HUES64 (cell line): ENCODE data around the gene TACR1.
"Not testable (repeated sequence)": the region's sequence is repeated elsewhere in the genome, so short reads cannot be mapped to it uniquely, and the experiment has no call there.

Source experiments
- H3K27ac ChIP-seq: 2 replicates; pipeline ENCODE4 v1.7.0; 2013; ENCODE audit warnings: low read depth, low read length, inconsistent platforms
- H3K27me3 ChIP-seq: 2 replicates; pipeline ENCODE4 v1.6.1; 2013; ENCODE audit warnings: mild to moderate bottlenecking, low read length; ENCODE audit not compliant: insufficient read depth
- H3K36me3 ChIP-seq: 2 replicates; pipeline ENCODE4 v1.6.1; 2013; ENCODE audit warnings: mild to moderate bottlenecking, low read length; ENCODE audit not compliant: insufficient read depth
- H3K4me1 ChIP-seq: 2 replicates; pipeline ENCODE4 v1.6.1; 2013; ENCODE audit warnings: mild to moderate bottlenecking, low read length, moderate library complexity; ENCODE audit not compliant: insufficient read depth
- H3K4me3 ChIP-seq: 2 replicates; pipeline ENCODE4 v1.5.1; 2013; ENCODE audit warnings: mild to moderate bottlenecking, low read length, moderate library complexity
- H3K9ac ChIP-seq: 2 replicates; pipeline ENCODE4 v1.6.1; 2013; ENCODE audit warnings: mild to moderate bottlenecking, low read depth, low read length
- H3K9me3 ChIP-seq: 2 replicates; pipeline ENCODE4 v1.6.1; 2013; ENCODE audit warnings: low read depth, low read length; ENCODE audit not compliant: insufficient read depth
- WGBS: fragments of 150-250, 120-280 bp; methylation state at CpG from one replicate; pipeline ENCODE4 v1.1.7; 2013; ENCODE audit warnings: missing lambda C conversion rate; 5-methylcytosine and 5-hydroxymethylcytosine counted together

Gene TACR1

GRCh38 chr2:75192496-75192895 lies 6.8 kb downstream of the TACR1 start:
- H3K9ac ChIP-seq, result no peak overlapping the region
- peaks cover 19% of the 10 kb centered on the region for H3K27me3 ChIP-seq
- peaks cover 7% of the 10 kb centered on the region; the same call in 1 of the 2 replicates for H3K4me1 ChIP-seq
- 85% methylated on average over 1 of the region's 1 CpG for WGBS
- no peak overlapping the region for H3K27ac ChIP-seq
- H3K36me3 ChIP-seq, result no peaks in the 10 kb centered on the region
- H3K9me3 ChIP-seq, result no peaks in the 10 kb centered on the region
- H3K4me3 ChIP-seq, result no peak overlapping the region

- H3K9ac ChIP-seq, result no peak overlapping the region
- no peak overlapping the region for H3K27ac ChIP-seq
- H3K4me3 ChIP-seq, result no peak overlapping the region
- peaks cover 7% of the 10 kb centered on the region; the same call in 1 of the 2 replicates for H3K4me1 ChIP-seq
- no peaks in the 10 kb centered on the region for H3K36me3 ChIP-seq
- H3K9me3 ChIP-seq, result no peaks in the 10 kb centered on the region
- H3K27me3 ChIP-seq, result no peaks in the 10 kb centered on the region
- WGBS, result 82% methylated on average over 1 of the region's 3 CpGs
Measured at GRCh38 chr2:75190271-75190990, 8.9 kb downstream of the TACR1 start.

GRCh38 chr2:75186821-75187220 lies 12.5 kb downstream of the TACR1 start:
- Histone ChIP-seq H3K36me3 (no peaks in the 10 kb centered on the region), H3K27ac (no peak overlapping the region), H3K4me3 (no peak overlapping the region), H3K27me3 (no peaks in the 10 kb centered on the region), H3K4me1 (peaks cover 4% of the 10 kb centered on the region; the same call in 1 of the 2 replicates), H3K9me3 (no peaks in the 10 kb centered on the region), H3K9ac (no peak overlapping the region)
- WGBS, result 97% methylated on average over 1 of the region's 1 CpG

- WGBS, result 81% methylated on average over 2 of the region's 3 CpGs
- Histone ChIP-seq H3K4me3 (no peak overlapping the region), H3K36me3 (no peaks in the 10 kb centered on the region), H3K27me3 (no peaks in the 10 kb centered on the region), H3K27ac (no peak overlapping the region), H3K9me3 (no peaks in the 10 kb centered on the region), H3K9ac (no peak overlapping the region), H3K4me1 (peaks cover under 1% of the 10 kb centered on the region; the same call in 1 of the 2 replicates)
Measured at GRCh38 chr2:75182606-75183005, 16.7 kb downstream of the TACR1 start.

GRCh38 chr2:75180476-75180875 lies 18.8 kb downstream of the TACR1 start:
- Histone ChIP-seq H3K9me3 (no peaks in the 10 kb centered on the region), H3K27ac (no peak overlapping the region), H3K9ac (no peak overlapping the region), H3K4me1 (peaks cover 6% of the 10 kb centered on the region), H3K36me3 (no peaks in the 10 kb centered on the region), H3K4me3 (no peak overlapping the region), H3K27me3 (no peaks in the 10 kb centered on the region)

- Histone ChIP-seq H3K36me3 (no peaks in the 10 kb centered on the region), H3K9ac (no peak overlapping the region), H3K4me3 (no peak overlapping the region), H3K27me3 (no peaks in the 10 kb centered on the region), H3K9me3 (no peaks in the 10 kb centered on the region), H3K4me1 (peaks cover 36% of the 10 kb centered on the region), H3K27ac (no peak overlapping the region)
- WGBS, result 87% methylated on average over 2 of the region's 2 CpGs
Measured at GRCh38 chr2:75177427-75177826, 21.9 kb downstream of the TACR1 start.

GRCh38 chr2:75175456-75175855 lies 23.9 kb downstream of the TACR1 start:
- Histone ChIP-seq H3K9ac (no peak overlapping the region), H3K27me3 (no peaks in the 10 kb centered on the region), H3K4me3 (no peak overlapping the region), H3K9me3 (no peaks in the 10 kb centered on the region), H3K27ac (no peak overlapping the region; the same call in 1 of the 2 replicates), H3K4me1 (peaks cover 40% of the 10 kb centered on the region), H3K36me3 (no peaks in the 10 kb centered on the region)
- WGBS, result 37% methylated on average over 3 of the region's 3 CpGs

- Histone ChIP-seq H3K9me3 (no peaks in the 10 kb centered on the region), H3K4me1 (peaks cover 40% of the 10 kb centered on the region), H3K36me3 (no peaks in the 10 kb centered on the region), H3K4me3 (no peak overlapping the region), H3K27me3 (no peaks in the 10 kb centered on the region), H3K27ac (peak overlapping the region; percentile 67; the same call in 1 of the 2 replicates), H3K9ac (no peak overlapping the region)
- 76% methylated on average over 2 of the region's 2 CpGs for WGBS
Measured at GRCh38 chr2:75174981-75175380, 24.3 kb downstream of the TACR1 start.

GRCh38 chr2:75174519-75174918 lies 24.8 kb downstream of the TACR1 start:
- H3K27me3 ChIP-seq, result no peaks in the 10 kb centered on the region
- 29% methylated on average over 2 of the region's 2 CpGs for WGBS
- no peak overlapping the region for H3K4me3 ChIP-seq
- H3K36me3 ChIP-seq, result no peaks in the 10 kb centered on the region
- H3K9me3 ChIP-seq, result no peaks in the 10 kb centered on the region
- H3K27ac ChIP-seq, result peak overlapping the region; percentile 67; the same call in 1 of the 2 replicates
- no peak overlapping the region for H3K9ac ChIP-seq
- H3K4me1 ChIP-seq, result peaks cover 40% of the 10 kb centered on the region

GRCh38 chr2:75173740-75174139 lies 25.6 kb downstream of the TACR1 start:
- peak overlapping the region; percentile 67; the same call in 1 of the 2 replicates for H3K27ac ChIP-seq
- H3K4me3 ChIP-seq, result no peak overlapping the region
- no peaks in the 10 kb centered on the region for H3K9me3 ChIP-seq
- H3K9ac ChIP-seq, result no peak overlapping the region
- H3K4me1 ChIP-seq, result peaks cover 40% of the 10 kb centered on the region
- H3K36me3 ChIP-seq, result no peaks in the 10 kb centered on the region
- no peaks in the 10 kb centered on the region for H3K27me3 ChIP-seq

- H3K9ac ChIP-seq, H3K36me3 ChIP-seq, H3K27me3 ChIP-seq, H3K9me3 ChIP-seq, H3K27ac ChIP-seq, H3K4me3 ChIP-seq: not testable (repeated sequence)
- peaks cover 40% of the 10 kb centered on the region for H3K4me1 ChIP-seq
- WGBS, result 96% methylated on average over 5 of the region's 5 CpGs
Measured at GRCh38 chr2:75171423-75171822, 27.9 kb downstream of the TACR1 start.

GRCh38 chr2:75170889-75171288 lies 28.4 kb downstream of the TACR1 start:
- 77% methylated on average over 2 of the region's 2 CpGs for WGBS
- Histone ChIP-seq H3K27me3 (no peaks in the 10 kb centered on the region), H3K27ac (no peak overlapping the region), H3K4me3 (no peak overlapping the region), H3K36me3 (no peaks in the 10 kb centered on the region), H3K9ac (no peak overlapping the region), H3K4me1 (peaks cover 37% of the 10 kb centered on the region), H3K9me3 (no peaks in the 10 kb centered on the region)
